Lung (tissue), 12 donors: Measurements from ENCODE around the gene NEUROD4. TPM values are rescaled to one million over a fixed set of nuclear protein-coding genes. Genes with fewer than 3 reads are reported as not detected.

ENCODE experiments used
- ATAC-seq: fragments of 200-7000 bp; cut with Tn5 transposase; one replicate; pipeline ENCODE4 v1.9.1; 2020; ENCODE audit warnings: moderate number of reproducible peaks; ENCODE audit not compliant: insufficient read depth, low FRiP score
- DNase-seq, 3 donors: peaks; one replicate each; pipeline ENCODE4 v3.0.0-alpha.2; 2013 to 2017
- H3K27ac ChIP-seq, 2 donors: one replicate each; pipeline ENCODE4 v1.5.1; 2013; ENCODE audit warnings: mild to moderate bottlenecking in 2 of 2, moderate library complexity in 2 of 2, control low read depth in 1 of 2, inconsistent platforms in 1 of 2, low read depth in 1 of 2, low read length in 1 of 2
- H3K27me3 ChIP-seq, 3 donors: one replicate each; pipeline ENCODE4 v1.5.1; 2013; ENCODE audit warnings: low read length in 2 of 3; ENCODE audit not compliant: control insufficient read depth in 3 of 3, insufficient read depth in 3 of 3
- H3K36me3 ChIP-seq, 4 donors: one replicate each; pipeline ENCODE4 v1.5.1; 2013; ENCODE audit warnings: low read length in 4 of 4, mild to moderate bottlenecking in 1 of 4, moderate library complexity in 1 of 4; ENCODE audit not compliant: control insufficient read depth in 4 of 4, insufficient read depth in 4 of 4
- H3K4me1 ChIP-seq, 5 donors: one replicate each; pipeline ENCODE4 v1.5.1; 2013; ENCODE audit warnings: low read length in 5 of 5, mild to moderate bottlenecking in 2 of 5, moderate library complexity in 1 of 5; ENCODE audit not compliant: control insufficient read depth in 5 of 5, insufficient read depth in 5 of 5
- H3K4me3 ChIP-seq: one replicate; pipeline ENCODE4 v1.5.1; 2013; ENCODE audit warnings: mild to moderate bottlenecking, control low read depth, moderate library complexity
- H3K9ac ChIP-seq, 2 donors: one replicate each; pipeline ENCODE4 v1.5.1; 2013; ENCODE audit warnings: low read length in 2 of 2, control low read depth in 1 of 2; ENCODE audit not compliant: insufficient read depth in 1 of 2
- H3K9me3 ChIP-seq, 4 donors: one replicate each; pipeline ENCODE4 v1.5.1; 2013; ENCODE audit warnings: low read length in 3 of 4, mild to moderate bottlenecking in 1 of 4, moderate library complexity in 1 of 4; ENCODE audit not compliant: control insufficient read depth in 4 of 4, insufficient read depth in 3 of 4
- WGBS, 2 donors: extraction: QIAGEN DNeasy Blood & Tissue Kit; methylation state at CpG; one replicate each; pipeline ENCODE4 v1.1.7; 2013; 5-methylcytosine and 5-hydroxymethylcytosine counted together
- polyA plus RNA-seq, 2 donors: library from polyadenylated mRNA; stranded (reverse); fragments of 200-250 nt; gene quantifications; one replicate each; pipeline ENCODE4 v1.2.1, GENCODE V29; 2013
- total RNA-seq, 2 donors: library from RNA; depleted of rRNA in 1 of 2; stranded (reverse); fragments of >200 nt in 1 of 2; gene quantifications; one replicate each; pipeline ENCODE4 v1.2.1, GENCODE V29; 2014 to 2021
- TF ChIP-seq, protein P1 (sequence below): IDR thresholded peaks from 2 replicates; pipeline ENCODE4 v1.5.1; 2012; ENCODE audit warnings: mild to moderate bottlenecking; ENCODE audit errors: control extremely low read depth, extremely low read depth
- donor health status: control.
- donor health status: control.
- donor health status: Bipolar disorder and iron deficiency.
- donor health status: healthy.
- donor health status: DM: yes; HTN: yes; CAD: no.

The NEUROD4 gene
- total and polyA plus RNA-seq, 4 donors: not detected

DNA sequence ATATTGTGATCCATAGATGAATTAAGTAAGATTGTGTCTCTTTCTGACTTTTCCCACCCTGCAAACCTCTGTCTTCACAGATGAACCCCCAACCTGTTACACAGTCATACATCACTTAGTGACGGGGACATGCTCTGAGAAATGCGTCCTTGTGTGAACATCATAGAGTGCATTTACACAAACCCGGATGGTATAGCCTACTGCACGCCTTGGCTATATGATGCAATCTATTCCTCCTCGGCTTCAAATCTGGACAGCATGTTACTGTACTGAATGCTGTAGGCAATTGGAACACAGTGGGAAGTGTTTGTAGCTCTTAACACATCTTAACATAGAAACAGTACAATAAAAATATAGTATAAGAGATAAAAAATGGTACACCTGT, 27.8 kb upstream of the NEUROD4 start:
- DNase-seq: no peak
- Histone ChIP-seq H3K4me1 (peaks cover 0 to 8% (median 0%) of the 10 kb centered on the region in 5 donors), H3K36me3 (no peaks in the 10 kb centered on the region), H3K9ac (no peak overlapping the region), H3K27me3 (no peaks in the 10 kb centered on the region), H3K27ac (no peak overlapping the region), H3K4me3 (no peak overlapping the region), H3K9me3 (no peaks in the 10 kb centered on the region)
- ATAC-seq: no peak
- TF ChIP-seq, protein P1, sequence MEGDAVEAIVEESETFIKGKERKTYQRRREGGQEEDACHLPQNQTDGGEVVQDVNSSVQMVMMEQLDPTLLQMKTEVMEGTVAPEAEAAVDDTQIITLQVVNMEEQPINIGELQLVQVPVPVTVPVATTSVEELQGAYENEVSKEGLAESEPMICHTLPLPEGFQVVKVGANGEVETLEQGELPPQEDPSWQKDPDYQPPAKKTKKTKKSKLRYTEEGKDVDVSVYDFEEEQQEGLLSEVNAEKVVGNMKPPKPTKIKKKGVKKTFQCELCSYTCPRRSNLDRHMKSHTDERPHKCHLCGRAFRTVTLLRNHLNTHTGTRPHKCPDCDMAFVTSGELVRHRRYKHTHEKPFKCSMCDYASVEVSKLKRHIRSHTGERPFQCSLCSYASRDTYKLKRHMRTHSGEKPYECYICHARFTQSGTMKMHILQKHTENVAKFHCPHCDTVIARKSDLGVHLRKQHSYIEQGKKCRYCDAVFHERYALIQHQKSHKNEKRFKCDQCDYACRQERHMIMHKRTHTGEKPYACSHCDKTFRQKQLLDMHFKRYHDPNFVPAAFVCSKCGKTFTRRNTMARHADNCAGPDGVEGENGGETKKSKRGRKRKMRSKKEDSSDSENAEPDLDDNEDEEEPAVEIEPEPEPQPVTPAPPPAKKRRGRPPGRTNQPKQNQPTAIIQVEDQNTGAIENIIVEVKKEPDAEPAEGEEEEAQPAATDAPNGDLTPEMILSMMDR: no peak
- WGBS, 2 donors: 45 to 77% methylated on average over 5 of the region's 5 CpGs

DNA sequence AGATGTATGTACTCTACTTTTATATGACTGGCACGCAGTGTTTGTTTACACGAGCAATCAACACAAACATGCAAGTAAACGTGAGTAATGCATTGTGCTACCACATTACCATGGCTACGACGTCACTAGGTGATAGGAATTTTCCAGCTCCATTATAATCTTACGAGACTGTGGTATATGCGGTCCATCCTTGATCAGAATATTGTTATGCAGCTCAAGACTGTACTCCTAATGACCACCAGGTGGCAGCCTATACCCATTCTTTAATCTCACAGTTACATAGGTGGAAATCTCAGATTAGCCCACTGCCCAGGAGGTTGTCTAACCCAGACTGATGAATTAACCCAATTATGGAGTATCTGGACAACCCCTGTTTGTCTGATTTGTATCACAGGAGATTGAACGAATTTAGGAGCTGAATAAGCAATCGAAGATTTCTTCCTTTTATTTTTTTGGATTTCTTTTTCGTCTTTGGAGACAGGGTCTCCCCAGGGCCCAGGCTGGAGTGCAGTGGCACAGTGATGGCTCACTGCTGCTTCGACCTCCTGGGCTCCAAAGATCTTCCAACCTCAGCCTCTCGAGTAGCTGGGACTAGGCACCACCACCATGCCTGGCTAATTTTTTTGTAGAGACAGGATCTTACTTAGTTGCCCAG, 26.5 kb upstream of the NEUROD4 start:
- Histone ChIP-seq H3K4me1 (peaks cover 0 to 8% (median 0%) of the 10 kb centered on the region in 5 donors), H3K27ac (no peak overlapping the region), H3K9me3 (no peaks in the 10 kb centered on the region), H3K4me3 (no peak overlapping the region), H3K9ac (no peak overlapping the region), H3K36me3 (no peaks in the 10 kb centered on the region), H3K27me3 (no peaks in the 10 kb centered on the region)
- 25 to 33% methylated on average over 12 of the region's 12 CpGs for WGBS, 2 donors
- ATAC-seq (peak; percentile 79), DNase-seq (peak; percentile 47 to 79 (median 70))
- TF ChIP-seq, protein P1: peak; percentile 77

DNA sequence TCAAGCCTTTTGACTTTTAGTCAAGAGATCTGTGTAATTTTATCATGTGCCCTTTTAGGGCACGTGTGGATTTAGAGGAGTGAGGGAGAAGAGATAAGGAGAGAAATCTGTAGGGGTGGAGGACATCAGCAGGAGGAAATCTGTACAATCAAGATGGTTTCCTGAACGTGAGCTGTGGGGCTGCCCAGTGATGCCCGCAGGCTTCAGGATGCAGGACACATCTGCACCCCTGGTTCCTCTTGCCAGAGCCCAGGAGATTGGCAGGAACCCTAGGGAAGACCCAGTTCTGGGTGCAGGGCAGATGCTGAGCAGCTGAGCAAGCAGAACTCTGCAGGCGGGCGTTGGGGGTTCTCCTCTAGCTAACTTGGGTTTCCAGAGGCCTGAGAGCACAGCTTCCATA, 23.6 kb upstream of the NEUROD4 start:
- TF ChIP-seq, protein P1: no peak
- no peaks in the 10 kb centered on the region for H3K36me3 ChIP-seq
- H3K9ac ChIP-seq: no peak overlapping the region
- H3K27me3 ChIP-seq: no peaks in the 10 kb centered on the region
- DNase-seq (no peak), ATAC-seq (no peak)
- no peak overlapping the region for H3K4me3 ChIP-seq
- H3K27ac ChIP-seq: no peak overlapping the region
- 23 to 45% methylated on average over 5 of the region's 5 CpGs for WGBS, 2 donors
- H3K9me3 ChIP-seq: no peaks in the 10 kb centered on the region
- H3K4me1 ChIP-seq: no peaks in the 10 kb centered on the region
